Renal cortex interstitium (tissue), 11 donors: ENCODE measurements around the gene MAPKAPK3. TPM values are rescaled to one million over a fixed set of nuclear protein-coding genes. Genes with fewer than 3 reads are reported as not detected.
A peak's percentile ranks its signal among the peaks of the same experiment; 100 is the strongest.

Experiments used
- DNase-seq, 11 donors: peaks; one replicate each; pipeline ENCODE4 v3.0.0-alpha.2; 2013; ENCODE audit warnings: low read depth in 9 of 11, low spot score in 4 of 11; ENCODE audit errors: extremely low read depth in 1 of 11
- polyA plus RNA-seq, 3 donors: library from polyadenylated mRNA; unstranded; fragments of 120-200 nt; gene quantifications; one replicate each; pipeline ENCODE4 v1.2.1, GENCODE V29; 2013; ENCODE audit not compliant: insufficient read length in 3 of 3

MAPKAPK3 gene
- polyA plus RNA-seq, 3 donors = 38.4 to 54.7 (median 54.5) TPM

DNA sequence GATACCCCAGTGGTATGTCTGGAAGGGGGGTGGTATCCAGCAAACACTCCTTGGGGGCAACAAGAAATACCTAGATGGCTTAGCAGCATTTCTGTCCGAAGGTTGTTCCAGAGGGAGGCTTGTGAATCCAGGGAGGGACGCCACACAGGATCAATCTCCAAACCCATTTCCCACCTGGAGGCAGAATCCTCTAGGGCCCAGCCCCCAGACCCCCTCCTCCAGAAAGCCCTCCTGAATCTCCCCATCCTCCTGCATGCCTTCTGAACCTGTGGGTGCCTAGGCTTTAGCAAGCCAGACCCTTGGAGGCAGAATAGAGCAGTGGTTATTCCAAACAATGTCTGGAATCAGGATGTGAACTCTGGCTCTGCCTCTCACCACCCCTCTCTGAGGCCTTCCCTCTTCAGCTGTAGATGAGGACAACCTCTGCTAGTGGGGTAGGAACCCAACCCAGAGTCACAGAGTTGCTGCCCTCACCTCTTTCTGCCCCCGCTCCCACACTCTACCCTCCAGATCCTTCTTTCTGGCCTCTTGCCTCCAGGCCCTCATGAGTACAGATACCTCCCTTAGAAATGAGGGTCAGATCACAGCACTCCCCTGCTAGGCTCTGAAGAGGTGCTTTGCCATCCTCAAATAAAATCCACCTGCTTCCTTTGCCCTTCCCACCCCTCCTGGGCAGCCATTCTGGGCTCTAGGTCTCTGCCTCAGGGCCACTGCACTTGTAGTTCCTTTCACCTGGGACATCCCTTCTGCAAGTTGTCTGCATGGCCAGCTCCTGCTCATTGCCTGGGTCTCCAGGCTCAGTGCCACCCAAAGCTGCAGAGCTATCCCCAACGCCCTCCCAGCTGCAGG is 13.5 kb upstream of the MAPKAPK3 start:
- no peak for DNase-seq

- no peak for DNase-seq
Observed at GRCh38 chr3:50604110-50604621, 12.8 kb upstream of the MAPKAPK3 start.

GRCh38 chr3:50604628-50605588 is 12.0 kb upstream of the MAPKAPK3 start:
- no peak for DNase-seq

DNA sequence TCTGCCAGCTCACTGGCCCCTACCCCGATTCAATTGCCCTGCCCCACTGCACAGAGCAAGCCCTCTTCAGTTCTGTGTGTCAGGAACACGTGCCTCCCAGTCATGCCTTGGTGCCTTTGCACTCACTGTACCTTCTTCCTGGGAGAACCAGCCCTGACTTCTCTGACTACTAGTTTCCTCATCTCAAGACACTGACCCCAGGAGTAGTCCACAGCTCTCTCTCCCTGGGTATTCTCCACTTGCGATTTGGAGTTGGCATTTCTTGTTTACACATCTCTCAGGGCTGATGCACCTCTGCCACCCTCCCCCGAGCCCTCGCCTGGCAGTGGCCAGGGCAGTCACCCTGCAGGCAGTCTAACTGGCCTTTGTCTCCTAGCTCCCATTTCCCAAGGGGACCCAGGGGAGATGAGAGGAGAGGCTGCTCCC is 11.0 kb upstream of the MAPKAPK3 start:
- DNase-seq = no peak

DNA sequence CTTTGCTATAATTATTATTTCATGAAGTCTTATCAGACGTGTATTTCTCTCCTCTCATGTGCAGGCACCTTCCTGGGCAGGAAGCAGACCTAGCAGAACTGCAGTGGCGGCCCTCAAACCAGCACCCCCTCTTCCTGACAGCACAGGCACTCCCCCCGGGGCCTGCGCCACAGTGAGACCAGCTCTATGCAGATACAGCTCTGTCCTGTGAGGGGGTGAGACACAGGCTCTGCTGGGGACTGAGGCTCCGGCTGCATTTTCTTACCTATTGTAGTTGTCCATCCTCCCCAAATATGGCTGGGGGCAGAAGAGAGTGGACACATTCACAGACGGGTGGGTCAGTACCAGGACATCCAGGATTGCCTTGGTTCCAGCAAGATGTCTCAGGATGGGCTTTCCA is 10.4 kb upstream of the MAPKAPK3 start:
- no peak for DNase-seq

GRCh38 chr3:50607271-50608091 is 9.5 kb upstream of the MAPKAPK3 start:
- DNase-seq = no peak

DNA sequence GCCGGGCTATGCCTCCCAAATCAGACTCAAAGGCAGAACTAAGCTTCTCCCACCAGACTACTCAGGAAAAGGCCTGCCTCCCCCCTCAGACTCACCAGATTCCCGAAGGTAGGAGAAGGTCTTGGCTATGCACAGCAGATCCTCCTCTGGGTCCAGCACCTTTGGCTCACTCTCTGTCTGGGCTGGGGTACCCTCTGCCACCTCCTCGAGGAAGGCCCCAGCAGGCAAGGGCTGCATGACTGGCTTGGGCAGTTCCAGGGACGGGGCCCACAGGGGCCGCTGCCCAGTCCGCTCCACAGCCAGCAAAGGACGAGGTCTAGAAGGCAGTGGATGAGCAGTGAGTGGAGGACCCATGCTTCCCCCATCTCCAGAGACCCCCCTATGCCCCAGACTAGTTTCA is 8.7 kb upstream of the MAPKAPK3 start:
- no peak for DNase-seq

DNA sequence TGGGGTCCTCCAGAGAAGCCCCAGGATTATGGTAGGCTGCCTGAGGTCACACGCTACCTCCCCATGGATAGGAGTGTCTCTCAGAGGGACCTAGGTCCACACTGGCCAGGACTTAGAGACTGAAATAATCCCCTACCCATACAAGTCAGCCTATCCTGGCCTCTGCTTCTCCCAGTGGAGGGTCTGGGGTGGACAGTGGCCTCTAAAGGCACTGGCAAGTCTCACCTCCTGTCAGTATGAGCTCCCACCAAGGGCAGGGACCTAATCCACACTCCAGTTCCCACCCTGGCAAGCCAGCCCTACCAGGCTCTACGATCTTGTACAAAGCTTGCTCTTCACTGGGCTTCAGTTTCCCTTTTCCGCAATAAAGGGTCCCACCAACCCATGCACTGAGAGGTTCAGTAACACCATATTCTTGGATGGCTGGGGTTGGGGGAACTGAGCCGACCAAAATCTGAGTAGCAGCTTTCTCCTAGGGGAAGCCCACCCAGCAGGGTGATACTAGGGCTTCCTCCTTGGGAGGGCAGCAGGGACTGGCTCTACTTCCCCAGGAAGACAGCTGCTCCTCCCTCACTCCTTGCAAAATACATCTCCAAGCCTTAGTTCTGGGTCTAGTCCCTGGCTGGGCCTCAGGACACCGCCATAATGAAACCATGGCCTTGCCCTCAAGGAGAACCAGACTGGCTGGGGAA is 7.7 kb upstream of the MAPKAPK3 start:
- DNase-seq = no peak

- no peak for DNase-seq
Observed at GRCh38 chr3:50609763-50610085, 7.2 kb upstream of the MAPKAPK3 start.

GRCh38 chr3:50610181-50610971 is 6.6 kb upstream of the MAPKAPK3 start:
- DNase-seq = no peak

DNA sequence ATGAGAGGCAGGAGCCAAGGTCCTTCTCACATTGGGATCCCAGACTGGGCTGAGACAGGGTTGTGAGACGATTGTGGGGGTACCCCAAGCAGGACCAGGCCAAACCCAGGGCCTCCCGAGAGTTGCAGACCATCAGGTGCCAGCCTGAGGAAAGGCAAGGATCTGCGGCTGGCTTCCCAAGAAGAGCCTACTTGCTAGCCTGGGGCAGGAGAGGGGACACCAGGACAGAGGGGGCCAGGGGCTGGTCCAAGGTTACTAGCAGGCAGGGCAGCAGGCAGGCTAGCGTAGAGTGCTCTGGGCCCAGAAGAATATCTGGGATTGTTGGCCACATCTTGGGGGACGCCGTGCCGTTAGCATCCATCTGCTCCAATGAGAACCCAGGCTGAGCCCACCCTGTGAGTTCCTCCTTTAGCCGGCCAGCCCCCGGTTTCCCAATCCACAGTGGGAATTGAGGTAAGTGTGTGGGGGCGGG is 5.9 kb upstream of the MAPKAPK3 start:
- no peak for DNase-seq

GRCh38 chr3:50611464-50612233 is 5.3 kb upstream of the MAPKAPK3 start, which contains the start of gene CISH:
TSS of gene CISH (minus strand) at chr3:50611774. CDS start at chr3:50611650, 124 bp downstream.
- peak; percentile 93 to 97 (median 96) for DNase-seq

GRCh38 chr3:50612234-50612882 is 4.6 kb upstream of the MAPKAPK3 start:
- no peak for DNase-seq

DNA sequence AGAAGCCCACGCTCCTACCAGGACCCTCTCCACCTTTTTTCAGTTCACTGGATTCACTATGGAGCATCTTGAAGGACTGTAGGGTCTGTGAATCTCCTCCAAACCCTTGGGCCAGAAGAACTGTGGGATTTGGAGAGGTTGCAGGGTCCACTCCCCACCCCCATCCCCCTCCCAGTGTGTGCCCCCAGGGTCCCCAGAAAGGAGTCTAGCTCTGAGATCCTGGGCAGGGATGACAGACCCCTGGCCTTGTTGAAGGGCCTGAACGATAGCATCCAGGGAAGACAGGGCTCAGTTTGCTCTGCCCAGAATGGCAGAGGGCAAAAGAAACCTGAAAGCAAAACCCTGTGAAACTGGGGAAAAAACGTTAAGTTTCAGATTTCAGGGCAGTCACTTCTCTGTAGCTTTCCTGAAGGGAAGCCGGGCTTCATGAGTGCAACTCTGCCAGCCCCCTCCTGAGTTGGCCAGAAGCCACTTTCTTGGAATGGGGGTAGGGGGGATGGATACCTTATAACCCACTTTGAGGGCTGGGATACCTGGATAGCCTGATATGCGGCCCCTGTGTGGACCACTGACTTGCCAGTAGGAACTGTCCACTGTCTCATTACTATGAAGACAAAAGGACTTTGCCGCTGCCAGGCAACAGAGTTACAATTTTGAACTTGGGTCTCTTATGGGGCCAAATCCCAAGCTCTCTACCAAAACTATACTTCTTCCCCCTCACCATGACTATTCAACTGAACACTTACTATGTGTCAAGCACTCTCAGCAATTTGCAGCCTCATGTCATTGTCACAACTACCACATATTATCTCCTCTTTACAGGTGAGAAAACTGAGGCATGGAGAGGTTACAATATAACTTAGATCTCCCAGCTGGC is 3.7 kb upstream of the MAPKAPK3 start:
- DNase-seq = no peak

- no peak for DNase-seq
Observed at GRCh38 chr3:50615190-50615589, 1.8 kb upstream of the MAPKAPK3 start.
